ENCODE data around the gene RFLNA. TPM values are rescaled to one million over a fixed set of nuclear protein-coding genes. Genes with fewer than 3 reads are reported as not detected.

Gene RFLNA
- total and polyA plus RNA-seq, 2 experiments from 2014 or later, result 57.8 to 67.8 TPM

DNA sequence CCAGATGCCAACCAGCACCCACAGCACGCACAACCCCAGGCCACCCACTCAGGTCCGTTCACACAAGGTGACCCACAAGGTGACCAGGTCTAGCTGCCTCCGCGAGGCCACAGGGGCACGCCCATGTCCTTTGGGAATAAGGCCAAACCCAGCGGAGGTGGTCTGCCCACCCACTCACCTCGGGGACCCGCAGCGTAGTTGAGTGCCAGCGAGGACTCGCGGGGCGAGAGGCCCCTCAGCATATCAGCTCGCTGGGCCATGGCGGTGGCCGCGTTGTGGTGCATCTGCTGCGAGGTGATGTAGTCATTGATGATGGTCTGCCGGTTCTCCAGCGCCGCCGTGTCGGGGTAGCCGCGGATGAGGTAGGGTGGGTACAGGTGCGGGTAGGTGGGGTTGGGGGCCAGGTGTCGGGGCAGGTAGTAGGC is 46.8 kb downstream of the RFLNA start:
- no peaks in the 10 kb centered on the region for H3K9me2 ChIP-seq (replicated peaks; ENCODE audit: insufficient read depth)
- H3K27ac ChIP-seq, result no peak overlapping the region
- no peaks in the 10 kb centered on the region for H3K79me2 ChIP-seq
- no peak overlapping the region for H3K4me3 ChIP-seq
- no peak for DNase-seq (ENCODE audit: low spot score)
- H3K4me2 ChIP-seq, result no peak overlapping the region
- H3K9me3 ChIP-seq (ENCODE audit: low read depth), result no peaks in the 10 kb centered on the region
- no peak overlapping the region for H2AFZ ChIP-seq
- no peaks in the 10 kb centered on the region for H4K20me1 ChIP-seq (ENCODE audit: insufficient read depth, poor library complexity, severe bottlenecking)
- 99% methylated on average over 21 of the region's 27 CpGs for WGBS (ENCODE audit: low lambda C conversion rate, missing lambda C conversion rate)
- no peaks in the 10 kb centered on the region for H3K36me3 ChIP-seq (replicated peaks; ENCODE audit: insufficient read depth, low read depth)
- TF ChIP-seq, protein P1, sequence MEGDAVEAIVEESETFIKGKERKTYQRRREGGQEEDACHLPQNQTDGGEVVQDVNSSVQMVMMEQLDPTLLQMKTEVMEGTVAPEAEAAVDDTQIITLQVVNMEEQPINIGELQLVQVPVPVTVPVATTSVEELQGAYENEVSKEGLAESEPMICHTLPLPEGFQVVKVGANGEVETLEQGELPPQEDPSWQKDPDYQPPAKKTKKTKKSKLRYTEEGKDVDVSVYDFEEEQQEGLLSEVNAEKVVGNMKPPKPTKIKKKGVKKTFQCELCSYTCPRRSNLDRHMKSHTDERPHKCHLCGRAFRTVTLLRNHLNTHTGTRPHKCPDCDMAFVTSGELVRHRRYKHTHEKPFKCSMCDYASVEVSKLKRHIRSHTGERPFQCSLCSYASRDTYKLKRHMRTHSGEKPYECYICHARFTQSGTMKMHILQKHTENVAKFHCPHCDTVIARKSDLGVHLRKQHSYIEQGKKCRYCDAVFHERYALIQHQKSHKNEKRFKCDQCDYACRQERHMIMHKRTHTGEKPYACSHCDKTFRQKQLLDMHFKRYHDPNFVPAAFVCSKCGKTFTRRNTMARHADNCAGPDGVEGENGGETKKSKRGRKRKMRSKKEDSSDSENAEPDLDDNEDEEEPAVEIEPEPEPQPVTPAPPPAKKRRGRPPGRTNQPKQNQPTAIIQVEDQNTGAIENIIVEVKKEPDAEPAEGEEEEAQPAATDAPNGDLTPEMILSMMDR (IDR thresholded peaks at IDR 0.05; ENCODE audit: poor library complexity), result no peak
- TF ChIP-seq EZH2phosphoT487 (IDR thresholded peaks at IDR 0.05; ENCODE audit: low read depth, severe bottlenecking, unreplicated experiment) (no peak), EZH2 (IDR thresholded peaks at IDR 0.05; ENCODE audit: borderline replicate concordance) (no peak)
- no peaks in the 10 kb centered on the region for H3K27me3 ChIP-seq
- no peaks in the 10 kb centered on the region for H3K4me1 ChIP-seq (ENCODE audit: insufficient read depth)

DNA sequence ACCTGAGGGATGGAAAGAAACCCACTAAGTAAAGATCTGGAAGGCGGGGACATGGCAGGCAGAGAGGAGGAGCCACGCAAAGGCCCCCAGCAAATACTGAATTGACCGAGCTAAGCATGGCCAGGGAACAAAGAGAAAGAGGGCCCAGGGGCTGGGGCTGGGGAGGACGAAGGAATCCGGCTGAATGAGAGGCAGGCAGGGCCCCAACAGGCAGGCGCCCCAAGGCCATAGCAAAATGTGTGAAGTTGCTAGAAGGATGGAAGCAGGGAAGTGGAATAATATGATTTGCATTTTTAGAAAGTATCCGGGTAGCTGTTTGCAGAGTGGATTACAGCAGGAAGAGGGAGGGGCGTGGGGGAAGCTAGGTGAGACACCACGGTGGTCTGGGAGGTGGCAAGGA is 49.1 kb downstream of the RFLNA start:
- TF ChIP-seq, protein P1 (IDR thresholded peaks at IDR 0.05; ENCODE audit: poor library complexity), result no peak
- TF ChIP-seq EZH2phosphoT487 (IDR thresholded peaks at IDR 0.05; ENCODE audit: low read depth, severe bottlenecking, unreplicated experiment) (no peak), EZH2 (IDR thresholded peaks at IDR 0.05; ENCODE audit: borderline replicate concordance) (no peak)
- Histone ChIP-seq H3K27me3 (no peaks in the 10 kb centered on the region), H4K20me1 (ENCODE audit: insufficient read depth, poor library complexity, severe bottlenecking) (no peaks in the 10 kb centered on the region), H2AFZ (no peak overlapping the region), H3K4me3 (no peak overlapping the region), H3K4me2 (no peak overlapping the region), H3K4me1 (ENCODE audit: insufficient read depth) (no peaks in the 10 kb centered on the region), H3K79me2 (no peaks in the 10 kb centered on the region), H3K9me3 (ENCODE audit: low read depth) (no peaks in the 10 kb centered on the region), H3K27ac (no peak overlapping the region), H3K36me3 (replicated peaks; ENCODE audit: insufficient read depth, low read depth) (no peaks in the 10 kb centered on the region), H3K9me2 (replicated peaks; ENCODE audit: insufficient read depth) (no peaks in the 10 kb centered on the region)
- no peak for DNase-seq (ENCODE audit: low spot score)
- WGBS (ENCODE audit: low lambda C conversion rate, missing lambda C conversion rate), result 85% methylated on average over 9 of the region's 9 CpGs

DNA sequence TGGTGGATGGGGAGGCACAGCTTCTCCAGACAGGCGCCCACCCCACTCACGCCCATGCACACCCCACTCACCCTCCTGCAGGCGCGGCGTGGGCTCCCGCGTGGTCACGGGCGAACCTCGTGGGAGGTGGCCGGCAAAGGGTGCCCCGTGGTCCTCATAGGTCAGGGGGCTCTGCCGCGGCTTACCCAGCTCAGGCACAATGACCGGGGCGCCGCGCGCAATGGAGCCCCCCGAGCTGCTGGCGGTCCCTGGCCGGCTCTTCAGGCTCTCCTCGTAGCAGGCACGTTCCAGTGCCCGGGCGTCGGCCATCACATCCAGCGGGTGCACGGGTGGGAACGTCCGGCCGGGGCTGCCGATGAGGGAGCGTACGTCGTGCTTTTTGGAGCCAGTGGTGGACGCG is 49.6 kb downstream of the RFLNA start:
- Histone ChIP-seq H3K4me2 (no peak overlapping the region), H3K27ac (no peak overlapping the region), H3K79me2 (no peaks in the 10 kb centered on the region), H4K20me1 (ENCODE audit: insufficient read depth, poor library complexity, severe bottlenecking) (no peaks in the 10 kb centered on the region), H3K9me2 (replicated peaks; ENCODE audit: insufficient read depth) (no peaks in the 10 kb centered on the region), H3K36me3 (replicated peaks; ENCODE audit: insufficient read depth, low read depth) (no peaks in the 10 kb centered on the region), H3K27me3 (no peaks in the 10 kb centered on the region), H3K9me3 (ENCODE audit: low read depth) (no peaks in the 10 kb centered on the region), H3K4me1 (ENCODE audit: insufficient read depth) (no peaks in the 10 kb centered on the region), H2AFZ (no peak overlapping the region), H3K4me3 (no peak overlapping the region)
- no peak for DNase-seq (ENCODE audit: low spot score)
- WGBS (ENCODE audit: low lambda C conversion rate, missing lambda C conversion rate), result 98% methylated on average over 36 of the region's 38 CpGs
- TF ChIP-seq EZH2 (IDR thresholded peaks at IDR 0.05; ENCODE audit: borderline replicate concordance) (no peak), EZH2phosphoT487 (IDR thresholded peaks at IDR 0.05; ENCODE audit: low read depth, severe bottlenecking, unreplicated experiment) (no peak)
- TF ChIP-seq, protein P1 (IDR thresholded peaks at IDR 0.05; ENCODE audit: poor library complexity), result no peak

DNA sequence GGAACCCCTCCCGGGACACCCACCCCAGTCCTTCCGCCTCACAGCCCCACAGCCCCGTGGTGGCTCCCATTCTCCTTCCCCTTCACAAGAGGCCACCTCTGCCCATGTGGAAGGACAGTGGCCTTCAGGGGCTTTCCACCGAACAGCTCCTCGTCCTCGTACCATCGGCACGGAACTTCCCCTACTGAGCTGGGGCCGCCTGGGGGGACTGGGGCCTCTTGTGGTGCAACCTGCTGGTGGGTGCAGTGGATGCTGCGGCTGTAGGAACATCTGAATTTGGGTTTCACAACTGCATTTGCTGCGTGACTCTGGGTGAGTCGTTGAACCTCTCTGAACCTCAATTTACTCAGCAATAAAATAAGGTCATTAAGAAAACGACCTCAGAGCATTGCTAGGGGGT is 50.9 kb downstream of the RFLNA start:
- no peak for TF ChIP-seq EZH2phosphoT487 (IDR thresholded peaks at IDR 0.05; ENCODE audit: low read depth, severe bottlenecking, unreplicated experiment)
- TF ChIP-seq, protein P1 (IDR thresholded peaks at IDR 0.05; ENCODE audit: poor library complexity), result no peak
- no peak for TF ChIP-seq EZH2 (IDR thresholded peaks at IDR 0.05; ENCODE audit: borderline replicate concordance)
- Histone ChIP-seq H3K79me2 (no peaks in the 10 kb centered on the region), H2AFZ (no peak overlapping the region), H3K9me2 (replicated peaks; ENCODE audit: insufficient read depth) (no peaks in the 10 kb centered on the region), H3K27ac (no peak overlapping the region), H3K4me1 (ENCODE audit: insufficient read depth) (no peaks in the 10 kb centered on the region), H3K27me3 (no peaks in the 10 kb centered on the region), H4K20me1 (ENCODE audit: insufficient read depth, poor library complexity, severe bottlenecking) (no peaks in the 10 kb centered on the region), H3K36me3 (replicated peaks; ENCODE audit: insufficient read depth, low read depth) (no peaks in the 10 kb centered on the region), H3K4me3 (no peak overlapping the region), H3K4me2 (no peak overlapping the region), H3K9me3 (ENCODE audit: low read depth) (no peaks in the 10 kb centered on the region)
- 90% methylated on average over 10 of the region's 13 CpGs for WGBS (ENCODE audit: low lambda C conversion rate, missing lambda C conversion rate)
- DNase-seq (ENCODE audit: low spot score), result no peak
